GM19468 (cell line): ENCODE results near the gene LRRC31.

Source experiments
- ATAC-seq: cut with Tn5 transposase; IDR thresholded peaks from one replicate; pipeline ENCODE4 v1.9.1; 2021; ENCODE audit warnings: mild to moderate bottlenecking, moderate library complexity, moderate number of reproducible peaks; ENCODE audit not compliant: unreplicated experiment; ENCODE audit errors: extremely low read depth

Gene LRRC31

GRCh38 chr3:169818316-169818715 is 51.4 kb downstream of the LRRC31 start:
- no peak for ATAC-seq

GRCh38 chr3:169815590-169816150 is 54.1 kb downstream of the LRRC31 start:
- ATAC-seq: no peak

- peak; percentile 97 for ATAC-seq
Measured at GRCh38 chr3:169813757-169814517, 55.8 kb downstream of the LRRC31 start.

GRCh38 chr3:169813278-169813677 is 56.5 kb downstream of the LRRC31 start:
- no peak for ATAC-seq

- ATAC-seq: no peak
Measured at GRCh38 chr3:169812332-169813235, 57.2 kb downstream of the LRRC31 start, which contains the start of the genes LRRC34 and LRRIQ4. TSS of gene LRRC34 (minus strand) at chr3:169812904. CDS start at chr3:169812548, 356 bp downstream. TSS of gene LRRIQ4 (plus strand) at chr3:169812870. CDS start at chr3:169821922, 9,052 bp downstream.

- ATAC-seq: no peak
Measured at GRCh38 chr3:169811631-169812331, 58.0 kb downstream of the LRRC31 start.

- ATAC-seq: no peak
Measured at GRCh38 chr3:169809230-169809795, 60.4 kb downstream of the LRRC31 start.

- no peak for ATAC-seq
Measured at GRCh38 chr3:169804681-169805080, 65.1 kb downstream of the LRRC31 start.

GRCh38 chr3:169792359-169792758 is 77.4 kb downstream of the LRRC31 start:
- ATAC-seq: no peak

- no peak for ATAC-seq
Measured at GRCh38 chr3:169790687-169791429, 78.9 kb downstream of the LRRC31 start.

GRCh38 chr3:169790219-169790618 is 79.5 kb downstream of the LRRC31 start:
- ATAC-seq: no peak
